HepG2 (cell line): ENCODE measurements around the gene SOCS3. TPM values are rescaled to one million over a fixed set of nuclear protein-coding genes. Genes with fewer than 3 reads are reported as not detected.

ENCODE experiments used
- ARID3A ChIP-seq: IDR thresholded peaks from 2 replicates; pipeline ENCODE4 v1.6.1; 2012; ENCODE audit warnings: low read depth, low read length, improper control_type of control experiment
- HMGXB4 ChIP-seq, 2 experiments: sonication (generic) in 1 of 2; formaldehyde crosslinking in 1 of 2; IDR thresholded peaks; 2 replicates each; pipeline versions ENCODE4 v1.4.0 to v1.6.1; 2018 to 2020; ENCODE audit warnings: missing genetic modification reagents in 2 of 2, borderline replicate concordance in 1 of 2, low read depth in 1 of 2, mild to moderate bottlenecking in 1 of 2, missing biosample characterization in 1 of 2
- MIER2 ChIP-seq: IDR thresholded peaks from 2 replicates; pipeline ENCODE4 v1.6.1; 2016; ENCODE audit warnings: missing biosample characterization, missing genetic modification reagents
- THRA ChIP-seq: sonication (generic); formaldehyde crosslinking; IDR thresholded peaks from 2 replicates; pipeline ENCODE4 v1.4.0; 2020; ENCODE audit warnings: missing genetic modification reagents, borderline replicate concordance
- ZBTB4 ChIP-seq: sonication (generic); formaldehyde crosslinking; IDR thresholded peaks from 2 replicates; pipeline ENCODE4 v1.4.0; 2020; ENCODE audit warnings: missing genetic modification reagents, mild to moderate bottlenecking, borderline replicate concordance
- ZFP37 ChIP-seq: sonication (generic); formaldehyde crosslinking; IDR thresholded peaks from 2 replicates; pipeline ENCODE4 v1.4.0; 2020; ENCODE audit warnings: missing genetic modification reagents, borderline replicate concordance
- ZNF574 ChIP-seq: sonication (generic); formaldehyde crosslinking; IDR thresholded peaks from 2 replicates; pipeline ENCODE4 v1.4.0; 2020; ENCODE audit warnings: missing genetic modification reagents
- ZNF772 ChIP-seq: sonication (generic); formaldehyde crosslinking; IDR thresholded peaks from 2 replicates; pipeline ENCODE4 v1.5.0; 2020; ENCODE audit warnings: mild to moderate bottlenecking, missing genetic modification reagents
- ZNF878 ChIP-seq: sonication (generic); formaldehyde crosslinking; IDR thresholded peaks from 2 replicates; pipeline ENCODE4 v1.8.1; 2023; ENCODE audit warnings: mild to moderate bottlenecking, missing genetic modification reagents, moderate library complexity
- polyA plus RNA-seq, 8 experiments: library from polyadenylated mRNA; depleted of rRNA in 3 of 8; stranded (reverse) in 7 of 8; unstranded in 1 of 8; fragments of >200 nt; fragmentation: Illumina TruSeq in 4 of 8; extraction: Trizol in 4 of 8; gene quantifications; 2 replicates each; pipeline versions ENCODE4 v1.2.1 to v1.2.3, GENCODE V29; 2011 to 2016; ENCODE audit warnings: low read depth in 4 of 8, missing spikeins in 1 of 8, mixed read lengths in 1 of 8; ENCODE audit not compliant: insufficient read depth in 1 of 8
- total RNA-seq, 5 experiments: library from RNA; depleted of rRNA; stranded (reverse); fragments of >200 nt; fragmentation: Illumina TruSeq; extraction: Trizol; gene quantifications; 2 replicates each; pipeline ENCODE4 v1.2.3, GENCODE V29; 2016; ENCODE audit warnings: low read depth in 1 of 5

The SOCS3 gene
- total and polyA plus RNA-seq, 2 of the 13 experiments (the other 11 are each of a cell fraction or from before 2014, with no cell fraction given), result 0.77 to 2.4 TPM

GRCh38 chr17:78360371-78361224 lies 721 bp upstream of the SOCS3 start (continued):
- peak; percentile 73; the same call in 1 of the 2 replicates for TF ChIP-seq ZBTB4
- TF ChIP-seq ZNF772 (CRISPR knock-in tag), result peak; percentile 63; the same call in 1 of the 2 replicates
- 0 out of 2 replicates have a peak, but pooled peaks have one; percentile 21 for TF ChIP-seq MIER2
- peak; percentile 53 for TF ChIP-seq ZNF574
- TF ChIP-seq THRA (CRISPR knock-in tag), result peak; percentile 75; the same call in 1 of the 2 replicates
- peak; percentile 79 to 95; a peak in 3 of 4 replicates for TF ChIP-seq HMGXB4 (CRISPR knock-in tag; IDR thresholded peaks at IDR 0.05; ENCODE audit: borderline replicate concordance in 1 of 2, low read depth in 1 of 2)
- no peak for TF ChIP-seq ARID3A
- no peak for TF ChIP-seq ZNF878 (CRISPR knock-in tag)
- TF ChIP-seq ZFP37 (CRISPR knock-in tag), result 0 out of 2 replicates have a peak, but pooled peaks have one; percentile 76
